ENCODE measurements around the gene CLK4.

Gene CLK4

GRCh38 chr5:178626484-178627258 lies at the start of gene CLK4:
Gene CLK4, minus strand, starts transcription at chr5:178627050. Its CDS starts 3,634 bp downstream, at chr5:178623416.
- Histone ChIP-seq H3K9ac (ENCODE audit: low read length) (peak within 1 kb of the TSS; percentile 99), H3K4me3 (ENCODE audit: low read length) (peak within 1 kb of the TSS; percentile 96), H3K27me3 (ENCODE audit: control insufficient read depth, insufficient read depth, low read length) (no peaks in the 10 kb centered on the region), H3K36me3 (ENCODE audit: control insufficient read depth, insufficient read depth, low read length) (peaks cover 2% of the 10 kb centered on the region), H3K27ac (ENCODE audit: low read depth, low read length) (peak within 1 kb of the TSS; percentile 97), H3K4me1 (ENCODE audit: control insufficient read depth, insufficient read depth, low read length) (peaks cover 17% of the 10 kb centered on the region)

- Histone ChIP-seq H3K27me3 (ENCODE audit: control insufficient read depth, insufficient read depth, low read length) (no peaks in the 10 kb centered on the region), H3K27ac (ENCODE audit: low read depth, low read length) (no peak overlapping the region), H3K4me3 (ENCODE audit: low read length) (no peak overlapping the region), H3K36me3 (ENCODE audit: control insufficient read depth, insufficient read depth, low read length) (no peaks in the 10 kb centered on the region), H3K4me1 (ENCODE audit: control insufficient read depth, insufficient read depth, low read length) (no peaks in the 10 kb centered on the region), H3K9ac (ENCODE audit: low read length) (no peak overlapping the region)
Observed at GRCh38 chr5:178675922-178676321, 49.1 kb upstream of the CLK4 start.

- H3K36me3 ChIP-seq (ENCODE audit: control insufficient read depth, insufficient read depth, low read length) = no peaks in the 10 kb centered on the region
Observed at GRCh38 chr5:178674334-178674733, 47.5 kb upstream of the CLK4 start.

GRCh38 chr5:178673801-178674295 lies 47.0 kb upstream of the CLK4 start:
- Histone ChIP-seq H3K27me3 (ENCODE audit: control insufficient read depth, insufficient read depth, low read length) (no peaks in the 10 kb centered on the region), H3K27ac (ENCODE audit: low read depth, low read length) (no peak overlapping the region), H3K4me3 (ENCODE audit: low read length) (no peak overlapping the region), H3K4me1 (ENCODE audit: control insufficient read depth, insufficient read depth, low read length) (no peaks in the 10 kb centered on the region), H3K36me3 (ENCODE audit: control insufficient read depth, insufficient read depth, low read length) (no peaks in the 10 kb centered on the region), H3K9ac (ENCODE audit: low read length) (no peak overlapping the region)

More at GRCh38 chr5:178674334-178674733, 47.5 kb upstream of the CLK4 start:
- H3K4me1 ChIP-seq (ENCODE audit: control insufficient read depth, insufficient read depth, low read length) = no peaks in the 10 kb centered on the region
- no peaks in the 10 kb centered on the region for H3K27me3 ChIP-seq (ENCODE audit: control insufficient read depth, insufficient read depth, low read length)
- H3K9ac ChIP-seq (ENCODE audit: low read length) = no peak overlapping the region
- no peak overlapping the region for H3K4me3 ChIP-seq (ENCODE audit: low read length)
- H3K27ac ChIP-seq (ENCODE audit: low read depth, low read length) = no peak overlapping the region

GRCh38 chr5:178672630-178673029 lies 45.8 kb upstream of the CLK4 start:
- H3K9ac ChIP-seq (ENCODE audit: low read length) = no peak overlapping the region
- H3K36me3 ChIP-seq (ENCODE audit: control insufficient read depth, insufficient read depth, low read length) = no peaks in the 10 kb centered on the region
- no peak overlapping the region for H3K27ac ChIP-seq (ENCODE audit: low read depth, low read length)
- H3K4me3 ChIP-seq (ENCODE audit: low read length) = no peak overlapping the region
- no peaks in the 10 kb centered on the region for H3K27me3 ChIP-seq (ENCODE audit: control insufficient read depth, insufficient read depth, low read length)
- H3K4me1 ChIP-seq (ENCODE audit: control insufficient read depth, insufficient read depth, low read length) = no peaks in the 10 kb centered on the region

- no peak overlapping the region for H3K27ac ChIP-seq (ENCODE audit: low read depth, low read length)
- H3K27me3 ChIP-seq (ENCODE audit: control insufficient read depth, insufficient read depth, low read length) = no peaks in the 10 kb centered on the region
- H3K4me3 ChIP-seq (ENCODE audit: low read length) = no peak overlapping the region
- no peaks in the 10 kb centered on the region for H3K4me1 ChIP-seq (ENCODE audit: control insufficient read depth, insufficient read depth, low read length)
- no peak overlapping the region for H3K9ac ChIP-seq (ENCODE audit: low read length)
- no peaks in the 10 kb centered on the region for H3K36me3 ChIP-seq (ENCODE audit: control insufficient read depth, insufficient read depth, low read length)
Observed at GRCh38 chr5:178671602-178672144, 44.8 kb upstream of the CLK4 start.

GRCh38 chr5:178670351-178670885 lies 43.6 kb upstream of the CLK4 start:
- Histone ChIP-seq H3K9ac (ENCODE audit: low read length) (no peak overlapping the region), H3K27me3 (ENCODE audit: control insufficient read depth, insufficient read depth, low read length) (no peaks in the 10 kb centered on the region), H3K4me3 (ENCODE audit: low read length) (no peak overlapping the region), H3K36me3 (ENCODE audit: control insufficient read depth, insufficient read depth, low read length) (no peaks in the 10 kb centered on the region), H3K27ac (ENCODE audit: low read depth, low read length) (no peak overlapping the region), H3K4me1 (ENCODE audit: control insufficient read depth, insufficient read depth, low read length) (no peaks in the 10 kb centered on the region)

GRCh38 chr5:178668579-178668978 lies 41.7 kb upstream of the CLK4 start:
- Histone ChIP-seq H3K27ac (ENCODE audit: low read depth, low read length) (no peak overlapping the region), H3K9ac (ENCODE audit: low read length) (no peak overlapping the region), H3K27me3 (ENCODE audit: control insufficient read depth, insufficient read depth, low read length) (no peaks in the 10 kb centered on the region), H3K4me1 (ENCODE audit: control insufficient read depth, insufficient read depth, low read length) (no peaks in the 10 kb centered on the region), H3K36me3 (ENCODE audit: control insufficient read depth, insufficient read depth, low read length) (no peaks in the 10 kb centered on the region), H3K4me3 (ENCODE audit: low read length) (no peak overlapping the region)

- H3K4me3 ChIP-seq (ENCODE audit: low read length) = no peak overlapping the region
- H3K4me1 ChIP-seq (ENCODE audit: control insufficient read depth, insufficient read depth, low read length) = no peaks in the 10 kb centered on the region
- H3K27ac ChIP-seq (ENCODE audit: low read depth, low read length) = no peak overlapping the region
- no peak overlapping the region for H3K9ac ChIP-seq (ENCODE audit: low read length)
- H3K27me3 ChIP-seq (ENCODE audit: control insufficient read depth, insufficient read depth, low read length) = no peaks in the 10 kb centered on the region
- no peaks in the 10 kb centered on the region for H3K36me3 ChIP-seq (ENCODE audit: control insufficient read depth, insufficient read depth, low read length)
Observed at GRCh38 chr5:178667688-178668087, 40.8 kb upstream of the CLK4 start.

- H3K27ac ChIP-seq (ENCODE audit: low read depth, low read length) = no peak overlapping the region
- no peak overlapping the region for H3K9ac ChIP-seq (ENCODE audit: low read length)
- H3K36me3 ChIP-seq (ENCODE audit: control insufficient read depth, insufficient read depth, low read length) = no peaks in the 10 kb centered on the region
- no peaks in the 10 kb centered on the region for H3K27me3 ChIP-seq (ENCODE audit: control insufficient read depth, insufficient read depth, low read length)
- H3K4me3 ChIP-seq (ENCODE audit: low read length) = no peak overlapping the region
- no peaks in the 10 kb centered on the region for H3K4me1 ChIP-seq (ENCODE audit: control insufficient read depth, insufficient read depth, low read length)
Observed at GRCh38 chr5:178667101-178667500, 40.3 kb upstream of the CLK4 start.

GRCh38 chr5:178664141-178664540 lies 37.3 kb upstream of the CLK4 start:
- Histone ChIP-seq H3K36me3 (ENCODE audit: control insufficient read depth, insufficient read depth, low read length) (no peaks in the 10 kb centered on the region), H3K4me1 (ENCODE audit: control insufficient read depth, insufficient read depth, low read length) (no peaks in the 10 kb centered on the region), H3K4me3 (ENCODE audit: low read length) (no peak overlapping the region), H3K27ac (ENCODE audit: low read depth, low read length) (no peak overlapping the region), H3K9ac (ENCODE audit: low read length) (no peak overlapping the region), H3K27me3 (ENCODE audit: control insufficient read depth, insufficient read depth, low read length) (no peaks in the 10 kb centered on the region)

- H3K27ac ChIP-seq (ENCODE audit: low read depth, low read length) = no peak overlapping the region
- no peaks in the 10 kb centered on the region for H3K27me3 ChIP-seq (ENCODE audit: control insufficient read depth, insufficient read depth, low read length)
- H3K9ac ChIP-seq (ENCODE audit: low read length) = no peak overlapping the region
- H3K36me3 ChIP-seq (ENCODE audit: control insufficient read depth, insufficient read depth, low read length) = no peaks in the 10 kb centered on the region
- H3K4me1 ChIP-seq (ENCODE audit: control insufficient read depth, insufficient read depth, low read length) = no peaks in the 10 kb centered on the region
- no peak overlapping the region for H3K4me3 ChIP-seq (ENCODE audit: low read length)
Observed at GRCh38 chr5:178662541-178662860, 35.7 kb upstream of the CLK4 start.
